ENCODE results near the gene ING5.
"Not testable (repeated sequence)": the region's sequence is repeated elsewhere in the genome, so short reads cannot be mapped to it uniquely, and the experiment has no call there.

The ING5 gene

DNA sequence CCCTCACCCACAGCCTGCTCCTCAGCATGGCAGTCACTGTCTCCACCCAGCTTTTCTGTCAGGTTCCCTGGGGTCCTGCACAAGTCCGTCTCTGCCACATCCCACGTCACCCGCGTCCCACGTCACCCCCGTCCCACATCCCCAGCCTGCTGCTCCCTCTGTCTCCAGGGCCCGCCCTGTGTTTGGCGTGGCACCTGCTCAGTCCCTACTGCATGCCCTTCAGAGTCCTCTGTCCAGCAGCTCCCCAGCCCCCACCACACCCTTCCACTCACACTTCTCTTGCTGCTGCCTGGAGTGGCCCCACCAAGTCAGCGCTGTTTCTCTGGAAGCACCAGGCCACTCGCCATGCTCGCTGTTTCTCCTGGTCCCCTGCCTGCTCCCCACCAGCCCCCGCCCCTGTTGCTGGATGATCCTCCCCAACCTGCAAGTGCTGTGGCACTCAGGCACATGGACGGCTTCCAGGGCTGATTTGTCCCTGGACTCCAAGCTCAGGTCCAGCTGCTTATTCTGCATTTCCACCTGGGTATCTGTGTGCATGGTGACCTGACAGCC lies 45.6 kb upstream of the ING5 start:
- in situ Hi-C loops (cut with HindIII; ENCODE audit: low sequenced_read_pairs): no loop called here
- no peak for DNase-seq (ENCODE audit: low read depth)
- no peak overlapping the region for H3K4me3 ChIP-seq (ENCODE audit: low read depth, low read length)
- TF ChIP-seq, protein P1, sequence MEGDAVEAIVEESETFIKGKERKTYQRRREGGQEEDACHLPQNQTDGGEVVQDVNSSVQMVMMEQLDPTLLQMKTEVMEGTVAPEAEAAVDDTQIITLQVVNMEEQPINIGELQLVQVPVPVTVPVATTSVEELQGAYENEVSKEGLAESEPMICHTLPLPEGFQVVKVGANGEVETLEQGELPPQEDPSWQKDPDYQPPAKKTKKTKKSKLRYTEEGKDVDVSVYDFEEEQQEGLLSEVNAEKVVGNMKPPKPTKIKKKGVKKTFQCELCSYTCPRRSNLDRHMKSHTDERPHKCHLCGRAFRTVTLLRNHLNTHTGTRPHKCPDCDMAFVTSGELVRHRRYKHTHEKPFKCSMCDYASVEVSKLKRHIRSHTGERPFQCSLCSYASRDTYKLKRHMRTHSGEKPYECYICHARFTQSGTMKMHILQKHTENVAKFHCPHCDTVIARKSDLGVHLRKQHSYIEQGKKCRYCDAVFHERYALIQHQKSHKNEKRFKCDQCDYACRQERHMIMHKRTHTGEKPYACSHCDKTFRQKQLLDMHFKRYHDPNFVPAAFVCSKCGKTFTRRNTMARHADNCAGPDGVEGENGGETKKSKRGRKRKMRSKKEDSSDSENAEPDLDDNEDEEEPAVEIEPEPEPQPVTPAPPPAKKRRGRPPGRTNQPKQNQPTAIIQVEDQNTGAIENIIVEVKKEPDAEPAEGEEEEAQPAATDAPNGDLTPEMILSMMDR (IDR thresholded peaks at IDR 0.05; ENCODE audit: low read depth, low read length, missing control alignments): no peak

DNA sequence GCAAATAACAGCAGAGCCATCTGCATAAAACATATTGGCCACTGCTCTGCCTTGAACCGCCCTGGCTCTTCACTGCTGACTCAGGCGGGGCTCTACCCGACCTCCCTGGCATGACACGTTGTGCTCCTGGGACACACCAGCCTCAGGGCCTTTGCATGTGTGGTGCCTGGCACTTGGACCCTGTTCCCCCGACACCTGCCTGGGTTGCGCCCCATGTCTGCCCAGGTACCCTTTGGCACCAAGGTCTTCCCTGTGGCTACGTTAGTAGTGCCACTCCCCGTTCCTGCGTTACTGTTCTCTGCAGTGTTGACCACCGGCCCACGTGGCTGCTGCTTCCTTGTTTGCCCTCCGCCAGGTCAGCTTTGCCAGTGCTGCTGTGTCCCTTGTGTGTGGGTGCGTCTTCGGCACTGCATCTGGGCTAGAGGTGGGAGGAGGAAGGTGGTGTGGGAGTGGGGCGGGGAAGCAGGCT lies 44.0 kb upstream of the ING5 start:
- DNase-seq (ENCODE audit: low read depth): no peak
- H3K4me3 ChIP-seq (ENCODE audit: low read depth, low read length): no peak overlapping the region
- in situ Hi-C loops (cut with HindIII; ENCODE audit: low sequenced_read_pairs): no loop called here
- TF ChIP-seq, protein P1 (IDR thresholded peaks at IDR 0.05; ENCODE audit: low read depth, low read length, missing control alignments): no peak

DNA sequence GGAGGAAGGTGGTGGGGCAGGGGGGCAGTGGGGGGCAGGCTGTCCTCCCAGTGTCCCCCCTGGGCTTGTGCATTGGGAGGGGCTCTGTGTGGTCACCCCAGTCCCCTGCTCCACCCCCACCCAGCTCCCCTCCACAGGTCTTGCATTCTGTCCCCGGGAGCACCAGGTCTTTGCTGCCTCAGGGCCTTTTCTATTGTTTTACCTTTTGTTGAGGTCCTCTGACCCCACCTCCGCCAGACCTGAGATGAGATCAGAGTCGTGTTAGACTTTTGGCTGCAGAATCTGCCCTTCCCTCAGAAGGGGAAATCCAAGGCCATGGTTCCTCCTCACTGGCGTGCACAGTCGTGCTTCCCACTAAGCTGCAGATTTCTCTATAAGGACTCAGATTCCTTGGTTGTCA lies 43.5 kb upstream of the ING5 start:
- DNase-seq (ENCODE audit: low read depth): no peak
- TF ChIP-seq, protein P1 (IDR thresholded peaks at IDR 0.05; ENCODE audit: low read depth, low read length, missing control alignments): no peak
- H3K4me3 ChIP-seq (ENCODE audit: low read depth, low read length): no peak overlapping the region
- in situ Hi-C loops (cut with HindIII; ENCODE audit: low sequenced_read_pairs): no loop called here

DNA sequence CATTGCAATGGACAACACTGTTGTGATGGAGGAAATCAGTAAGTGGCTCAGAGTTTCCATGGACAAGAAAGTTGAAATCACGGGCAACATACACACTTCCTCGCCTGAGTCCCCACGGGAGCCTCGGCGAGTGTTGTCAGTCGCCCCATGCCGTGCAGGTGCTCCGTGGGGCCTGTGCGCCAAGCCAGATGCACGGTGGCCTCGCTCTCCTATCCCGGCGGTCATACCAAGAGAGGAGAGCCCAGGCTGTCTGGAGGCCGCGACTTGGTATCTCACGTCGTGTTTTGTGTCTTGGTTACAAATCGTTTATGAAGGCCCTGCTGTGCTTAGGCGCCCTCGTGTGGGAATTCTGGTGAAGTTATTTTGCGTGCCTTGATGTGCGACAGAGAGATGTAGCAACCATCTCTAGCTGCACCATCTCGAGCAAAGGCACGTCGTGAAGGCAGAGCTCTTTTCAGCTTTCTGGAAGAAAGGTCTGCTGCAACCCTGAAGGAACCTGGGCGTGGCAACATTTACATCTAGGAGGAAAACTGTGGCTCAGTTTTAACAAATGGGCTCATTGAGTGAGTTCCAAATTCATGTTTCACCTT lies 42.6 kb upstream of the ING5 start:
- no peak overlapping the region for H3K4me3 ChIP-seq (ENCODE audit: low read depth, low read length)
- peak; percentile 63 for DNase-seq (ENCODE audit: low read depth)
- TF ChIP-seq, protein P1 (IDR thresholded peaks at IDR 0.05; ENCODE audit: low read depth, low read length, missing control alignments): peak; percentile 70
- in situ Hi-C loops (cut with HindIII; ENCODE audit: low sequenced_read_pairs): no loop called here

DNA sequence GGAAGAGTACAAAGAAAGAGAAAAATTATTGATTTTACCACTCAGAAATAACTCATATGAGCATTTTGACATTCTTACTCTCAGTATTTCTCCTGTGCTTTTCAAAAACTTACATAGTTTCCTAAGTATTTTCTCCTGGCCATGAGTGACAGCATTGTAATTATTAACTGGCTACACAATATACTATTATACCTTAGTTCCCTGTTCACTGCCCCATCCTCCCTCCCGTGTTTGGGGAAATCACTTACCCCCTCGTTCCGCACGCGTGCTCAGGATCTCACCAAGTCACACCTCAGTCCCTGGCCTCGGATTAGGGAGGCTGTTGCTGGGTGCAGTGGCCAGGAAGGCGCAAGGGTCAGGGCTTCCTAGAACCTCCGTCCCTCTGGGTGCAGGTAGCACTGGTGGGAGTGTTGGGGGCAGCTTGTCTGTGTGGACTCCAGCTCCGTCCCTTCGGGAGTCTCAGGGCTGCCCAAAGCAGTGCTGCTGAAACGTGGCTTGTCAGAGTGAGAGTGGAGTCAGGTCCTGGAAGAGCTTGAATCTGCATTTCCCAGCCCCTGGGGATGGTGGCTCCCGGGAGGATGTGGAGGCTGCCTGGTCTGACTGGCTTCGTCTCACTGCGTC lies 41.1 kb upstream of the ING5 start:
- in situ Hi-C loops (cut with HindIII; ENCODE audit: low sequenced_read_pairs): no loop called here
- TF ChIP-seq, protein P1 (IDR thresholded peaks at IDR 0.05; ENCODE audit: low read depth, low read length, missing control alignments): no peak
- no peak overlapping the region for H3K4me3 ChIP-seq (ENCODE audit: low read depth, low read length)
- DNase-seq (ENCODE audit: low read depth): no peak

DNA sequence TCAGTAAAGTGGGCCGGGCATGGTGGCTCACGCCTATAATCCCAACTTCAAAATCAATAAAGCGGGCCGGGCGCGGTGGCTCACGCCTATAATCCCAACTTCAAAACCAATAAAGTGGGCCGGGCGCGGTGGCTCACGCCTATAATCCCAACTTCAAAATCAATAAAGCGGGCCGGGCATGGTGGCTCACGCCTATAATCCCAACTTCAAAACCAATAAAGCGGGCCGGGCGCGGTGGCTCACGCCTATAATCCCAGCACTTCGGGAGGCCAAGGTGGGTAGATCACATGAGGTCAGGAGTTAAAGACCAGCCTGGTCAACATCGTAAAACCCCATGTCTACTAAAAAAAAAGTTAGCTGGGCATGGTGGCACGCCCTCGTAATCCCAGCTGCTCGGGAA lies 39.1 kb upstream of the ING5 start:
- in situ Hi-C loops (cut with HindIII; ENCODE audit: low sequenced_read_pairs); H3K4me3 ChIP-seq (ENCODE audit: low read depth, low read length); DNase-seq (ENCODE audit: low read depth): not testable (repeated sequence)
